BLaER1 treated with 17β-estradiol and CSF1 and Interleukin-3, amounts not matched to agents 10 nM and 100 nM (cell line): ENCODE data around the gene CENPN.

Experiments used
- H3K27ac ChIP-seq, 11 experiments: shearing (Covaris generic); formaldehyde crosslinking; 2 replicates each; pipeline ENCODE4 v1.8.1; 2022
- H3K27me3 ChIP-seq, 11 experiments: shearing (Covaris generic); formaldehyde crosslinking; 2 replicates each; pipeline ENCODE4 v1.8.1; 2022
- H3K36me3 ChIP-seq, 11 experiments: shearing (Covaris generic); formaldehyde crosslinking; 2 replicates each; pipeline ENCODE4 v1.8.1; 2022
- H3K4me1 ChIP-seq, 10 experiments: shearing (Covaris generic); formaldehyde crosslinking; 2 replicates each; pipeline ENCODE4 v1.8.1; 2022
- H3K4me2 ChIP-seq, 11 experiments: shearing (Covaris generic); formaldehyde crosslinking; 2 replicates each; pipeline ENCODE4 v1.8.1; 2022
- H3K4me3 ChIP-seq, 10 experiments: shearing (Covaris generic); formaldehyde crosslinking; 2 replicates each; pipeline ENCODE4 v1.8.1; 2022
- H3K9ac ChIP-seq, 11 experiments: shearing (Covaris generic); formaldehyde crosslinking; 2 replicates each; pipeline ENCODE4 v1.8.1; 2022
- H3K9me3 ChIP-seq, 11 experiments: shearing (Covaris generic); formaldehyde crosslinking; replicated peaks in 1 of 11; 2 replicates each; pipeline ENCODE4 v1.8.1; 2022
- H4K20me1 ChIP-seq, 11 experiments: shearing (Covaris generic); formaldehyde crosslinking; 2 replicates each; pipeline ENCODE4 v1.8.1; 2022
- Cebpa-rat ChIP-seq, 11 experiments: shearing (Covaris generic); IDR thresholded peaks; 2 replicates each; pipeline ENCODE4 v1.8.1; 2022

Gene CENPN

DNA sequence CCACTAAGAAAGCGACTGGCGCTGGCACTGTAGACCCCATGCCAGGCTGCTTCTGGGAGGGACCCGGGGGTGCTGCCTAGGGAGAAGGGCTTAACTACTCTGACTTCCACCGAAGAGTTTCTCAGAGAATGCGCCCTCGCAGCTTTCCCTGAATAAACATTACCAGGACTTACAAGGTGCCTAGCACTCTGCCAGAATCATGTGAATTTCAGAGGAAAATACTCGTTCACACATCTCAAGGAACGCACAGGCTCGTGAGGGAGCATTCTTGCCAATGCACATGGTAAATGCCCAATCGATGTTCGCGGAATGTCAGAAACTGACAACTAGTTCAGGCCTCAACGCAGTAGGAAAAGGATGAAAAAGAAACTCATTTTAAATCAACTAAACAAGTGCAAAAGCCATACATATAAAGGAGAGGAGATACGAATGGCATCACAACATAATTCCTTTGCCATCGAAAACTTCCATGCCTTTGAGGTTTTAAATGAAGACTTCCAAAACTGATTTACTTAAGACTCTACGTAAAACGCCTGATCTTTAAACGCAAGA is 1.3 kb upstream of the CENPN start:
- H3K9ac ChIP-seq: peak overlapping the region; percentile 94 to 99 (median 97)
- no peak for TF ChIP-seq Cebpa-rat (IDR thresholded peaks at IDR 0.05)
- H3K4me1 ChIP-seq: peaks cover 34 to 42% (median 38%) of the 10 kb centered on the region in 10 experiments
- no peaks in the 10 kb centered on the region for H3K27me3 ChIP-seq
- peak overlapping the region; percentile 85 to 98 (median 97) for H3K4me2 ChIP-seq
- peaks cover 5 to 37% (median 18%) of the 10 kb centered on the region in 11 experiments; a peak in 21 of 22 replicates for H3K36me3 ChIP-seq
- H3K4me3 ChIP-seq: peak overlapping the region; percentile 79 to 99 (median 90)
- H4K20me1 ChIP-seq: peaks cover 0 to 88% (median 38%) of the 10 kb centered on the region in 11 experiments; a peak in 18 of 22 replicates
- peak overlapping the region in 10 of 11 experiments; percentile 96 to 99 (median 98); a peak in 19 of 22 replicates for H3K27ac ChIP-seq
- peaks cover 0 to 6% (median 4%) of the 10 kb centered on the region in 11 experiments; a peak in 7 of 22 replicates for H3K9me3 ChIP-seq

- Histone ChIP-seq H3K4me1 (peaks cover 34 to 42% (median 38%) of the 10 kb centered on the region in 10 experiments), H3K4me2 (peak overlapping the region; percentile 85 to 98 (median 97))
- TF ChIP-seq Cebpa-rat (IDR thresholded peaks at IDR 0.05): no peak
Observed at GRCh38 chr16:81006211-81006812, 702 bp upstream of the CENPN start.

GRCh38 chr16:81008505-81008789 is 1.4 kb downstream of the CENPN start:
- Histone ChIP-seq H4K20me1 (peaks cover 0 to 80% (median 53%) of the 10 kb centered on the region in 11 experiments; a peak in 17 of 22 replicates), H3K36me3 (peaks cover 6 to 49% (median 40%) of the 10 kb centered on the region in 11 experiments), H3K4me1 (peaks cover 31 to 39% (median 38%) of the 10 kb centered on the region in 10 experiments), H3K27me3 (no peaks in the 10 kb centered on the region), H3K4me3 (peak overlapping the region; percentile 79 to 99 (median 90); a peak in 19 of 20 replicates), H3K4me2 (peak overlapping the region; percentile 64 to 97 (median 94)), H3K27ac (peak overlapping the region; percentile 66 to 99 (median 98); a peak in 19 of 22 replicates), H3K9me3 (no peaks in the 10 kb centered on the region), H3K9ac (peak overlapping the region; percentile 94 to 99 (median 97); a peak in 19 of 22 replicates)
- no peak for TF ChIP-seq Cebpa-rat (IDR thresholded peaks at IDR 0.05)

More at GRCh38 chr16:81006211-81006812, 702 bp upstream of the CENPN start:
- Histone ChIP-seq H3K9me3 (0 out of 22 replicates have a peak, but pooled peaks cover 0 to under 1% (median 0%) of the 10 kb centered on the region in 11 experiments), H3K36me3 (peaks cover 0 to 37% (median 18%) of the 10 kb centered on the region in 11 experiments; a peak in 18 of 22 replicates), H3K4me3 (peak overlapping the region; percentile 79 to 99 (median 90)), H3K9ac (peak overlapping the region; percentile 94 to 99 (median 97)), H3K27me3 (no peaks in the 10 kb centered on the region), H4K20me1 (peaks cover 0 to 88% (median 44%) of the 10 kb centered on the region in 11 experiments; a peak in 18 of 22 replicates), H3K27ac (peak overlapping the region; percentile 96 to 99 (median 98))

- Histone ChIP-seq H3K36me3 (peaks cover 38 to 94% (median 85%) of the 10 kb centered on the region in 11 experiments), H3K9me3 (no peaks in the 10 kb centered on the region), H3K4me1 (peaks cover 6 to 15% (median 12%) of the 10 kb centered on the region in 10 experiments; a peak in 19 of 20 replicates), H3K4me3 (no peak overlapping the region), H3K9ac (no peak overlapping the region), H3K27me3 (no peaks in the 10 kb centered on the region), H3K4me2 (no peak overlapping the region), H3K27ac (no peak overlapping the region), H4K20me1 (peaks cover 0 to 52% (median 31%) of the 10 kb centered on the region in 11 experiments; a peak in 13 of 22 replicates)
- no peak for TF ChIP-seq Cebpa-rat (IDR thresholded peaks at IDR 0.05)
Observed at GRCh38 chr16:81012974-81013373, 6.0 kb downstream of the CENPN start.

- Histone ChIP-seq H3K9ac (no peak overlapping the region), H3K4me2 (no peak overlapping the region), H3K27me3 (no peaks in the 10 kb centered on the region), H3K27ac (no peak overlapping the region), H3K4me3 (no peak overlapping the region), H3K4me1 (no peaks in the 10 kb centered on the region; a peak in 1 of 20 replicates), H3K36me3 (peaks cover 51 to 100% (median 99%) of the 10 kb centered on the region in 11 experiments), H3K9me3 (no peaks in the 10 kb centered on the region), H4K20me1 (peaks cover 0 to 36% (median 20%) of the 10 kb centered on the region in 11 experiments; a peak in 12 of 22 replicates)
- no peak for TF ChIP-seq Cebpa-rat (IDR thresholded peaks at IDR 0.05)
Observed at GRCh38 chr16:81014672-81015071, 7.7 kb downstream of the CENPN start.

DNA sequence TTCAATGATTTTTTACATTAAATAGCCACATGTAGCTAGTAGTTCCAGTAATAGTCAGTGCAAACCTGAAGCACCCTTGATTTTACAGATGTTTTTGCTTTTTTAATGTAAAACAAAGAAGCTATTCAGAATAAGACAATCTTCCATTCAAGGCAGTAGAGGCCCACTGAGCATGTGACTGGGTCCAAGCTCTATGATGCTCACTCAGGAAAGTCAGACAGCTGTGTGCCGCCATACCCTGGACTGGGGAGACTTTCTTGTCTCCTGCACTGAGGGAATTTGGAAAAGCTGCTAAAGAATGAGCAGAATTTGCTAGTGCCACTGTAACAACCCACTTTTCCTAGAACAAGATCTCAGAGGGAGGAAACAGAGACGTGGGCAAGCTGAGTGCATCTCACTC is 11.5 kb downstream of the CENPN start:
- Histone ChIP-seq H3K27me3 (no peaks in the 10 kb centered on the region), H3K9ac (no peak overlapping the region), H4K20me1 (peaks cover 0 to 11% (median 0%) of the 10 kb centered on the region in 11 experiments; a peak in 6 of 22 replicates), H3K4me2 (no peak overlapping the region), H3K36me3 (peaks cover 79 to 100% (median 100%) of the 10 kb centered on the region in 11 experiments), H3K4me1 (no peaks in the 10 kb centered on the region; a peak in 1 of 20 replicates), H3K9me3 (no peaks in the 10 kb centered on the region), H3K27ac (no peak overlapping the region), H3K4me3 (no peak overlapping the region)
- TF ChIP-seq Cebpa-rat (IDR thresholded peaks at IDR 0.05): no peak

DNA sequence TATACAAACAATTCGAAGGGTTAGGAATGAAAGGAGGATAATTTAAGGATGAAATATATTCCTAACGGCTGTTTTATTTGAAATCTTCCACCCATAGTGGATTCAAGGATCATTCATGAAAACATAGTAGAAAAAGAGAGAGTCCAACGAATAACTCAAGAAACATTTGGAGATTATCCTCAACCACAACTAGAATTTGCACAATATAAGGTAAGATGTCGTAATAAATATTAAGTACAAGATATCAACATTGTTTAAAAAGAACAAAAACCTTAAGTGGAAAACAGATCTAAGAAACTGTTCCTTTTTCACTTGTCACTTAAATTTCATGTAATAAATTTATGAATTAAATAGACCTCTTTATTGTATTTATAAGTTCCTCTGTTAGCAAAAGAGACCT is 19.4 kb downstream of the CENPN start:
- no peak overlapping the region for H3K4me3 ChIP-seq
- H3K4me2 ChIP-seq: no peak overlapping the region
- H3K9ac ChIP-seq: no peak overlapping the region
- no peak overlapping the region for H3K27ac ChIP-seq
- no peaks in the 10 kb centered on the region; a peak in 2 of 22 replicates for H4K20me1 ChIP-seq
- peaks cover 60 to 98% (median 95%) of the 10 kb centered on the region in 11 experiments for H3K36me3 ChIP-seq
- H3K9me3 ChIP-seq: no peaks in the 10 kb centered on the region
- no peak for TF ChIP-seq Cebpa-rat (IDR thresholded peaks at IDR 0.05)
- H3K4me1 ChIP-seq: no peaks in the 10 kb centered on the region
- H3K27me3 ChIP-seq: no peaks in the 10 kb centered on the region

DNA sequence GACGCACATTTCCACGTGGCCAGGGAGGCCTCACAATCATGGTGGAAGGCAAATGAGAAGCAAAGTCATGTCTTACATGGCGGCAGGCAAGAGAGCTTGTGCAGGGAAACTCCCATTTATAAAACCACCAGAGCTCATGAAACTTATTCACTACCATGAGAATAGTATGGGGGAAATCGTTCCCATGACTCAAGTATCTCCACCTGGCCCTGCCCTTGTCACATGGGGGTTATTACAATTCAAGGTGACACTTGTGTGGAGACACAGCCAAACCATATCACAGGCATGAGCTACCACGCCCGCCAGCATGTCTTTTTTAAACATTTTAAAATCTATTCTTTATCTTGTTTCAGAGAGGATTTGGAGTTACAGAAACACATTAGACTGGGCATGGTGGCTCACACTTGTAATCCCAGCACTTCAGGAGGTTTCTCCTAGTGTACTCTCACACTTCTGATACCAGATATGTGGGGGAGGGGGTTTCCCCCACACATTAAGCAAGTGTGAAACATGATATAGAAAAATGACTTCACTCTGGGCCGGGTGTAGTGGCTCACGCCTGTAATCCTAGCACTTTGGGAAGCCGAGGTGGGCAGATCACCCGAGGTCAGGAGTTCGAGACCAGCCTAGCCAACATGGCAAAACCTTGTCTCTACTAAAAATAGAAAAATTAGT is 23.1 kb downstream of the CENPN start:
- no peak for TF ChIP-seq Cebpa-rat (IDR thresholded peaks at IDR 0.05)
- Histone ChIP-seq H4K20me1 (no peaks in the 10 kb centered on the region), H3K9me3 (peaks cover 0 to 4% (median 0%) of the 10 kb centered on the region in 11 experiments; a peak in 1 of 22 replicates), H3K9ac (no peak overlapping the region), H3K27ac (no peak overlapping the region), H3K36me3 (peaks cover 37 to 77% (median 72%) of the 10 kb centered on the region in 11 experiments), H3K4me3 (no peak overlapping the region), H3K4me1 (no peaks in the 10 kb centered on the region), H3K4me2 (no peak overlapping the region), H3K27me3 (no peaks in the 10 kb centered on the region)
